NCI-H1417 (cell line): ENCODE data around the gene PHF5A.

Experiments
- DNase-seq, 3 experiments: peaks; one replicate each; lab custom pipeline; 2025; lab: John Stamatoyannopoulos, UW

The PHF5A gene

GRCh38 chr22:41417622-41418390 lies 50.7 kb downstream of the PHF5A start:
- DNase-seq = no peak

DNA sequence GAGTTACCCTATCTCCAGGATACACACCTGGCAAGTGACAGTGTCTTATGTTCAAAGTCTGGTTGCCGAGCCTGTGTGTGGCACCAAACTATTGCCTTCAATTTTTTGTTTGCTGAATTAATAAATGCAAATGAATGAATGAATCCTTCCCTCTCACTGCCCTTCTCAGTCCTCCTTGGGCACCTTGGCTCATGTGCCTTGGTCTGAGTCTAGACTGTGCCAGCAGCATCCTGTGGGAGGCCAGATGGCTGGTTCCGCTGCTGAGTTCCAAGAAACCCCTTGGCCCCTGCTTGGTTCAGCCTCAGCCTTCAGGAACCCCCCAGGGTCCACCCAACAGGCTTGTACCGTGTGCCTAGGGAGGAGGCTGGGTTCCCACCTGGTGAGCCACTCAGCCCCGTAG lies 52.9 kb downstream of the PHF5A start:
- DNase-seq = no peak

DNA sequence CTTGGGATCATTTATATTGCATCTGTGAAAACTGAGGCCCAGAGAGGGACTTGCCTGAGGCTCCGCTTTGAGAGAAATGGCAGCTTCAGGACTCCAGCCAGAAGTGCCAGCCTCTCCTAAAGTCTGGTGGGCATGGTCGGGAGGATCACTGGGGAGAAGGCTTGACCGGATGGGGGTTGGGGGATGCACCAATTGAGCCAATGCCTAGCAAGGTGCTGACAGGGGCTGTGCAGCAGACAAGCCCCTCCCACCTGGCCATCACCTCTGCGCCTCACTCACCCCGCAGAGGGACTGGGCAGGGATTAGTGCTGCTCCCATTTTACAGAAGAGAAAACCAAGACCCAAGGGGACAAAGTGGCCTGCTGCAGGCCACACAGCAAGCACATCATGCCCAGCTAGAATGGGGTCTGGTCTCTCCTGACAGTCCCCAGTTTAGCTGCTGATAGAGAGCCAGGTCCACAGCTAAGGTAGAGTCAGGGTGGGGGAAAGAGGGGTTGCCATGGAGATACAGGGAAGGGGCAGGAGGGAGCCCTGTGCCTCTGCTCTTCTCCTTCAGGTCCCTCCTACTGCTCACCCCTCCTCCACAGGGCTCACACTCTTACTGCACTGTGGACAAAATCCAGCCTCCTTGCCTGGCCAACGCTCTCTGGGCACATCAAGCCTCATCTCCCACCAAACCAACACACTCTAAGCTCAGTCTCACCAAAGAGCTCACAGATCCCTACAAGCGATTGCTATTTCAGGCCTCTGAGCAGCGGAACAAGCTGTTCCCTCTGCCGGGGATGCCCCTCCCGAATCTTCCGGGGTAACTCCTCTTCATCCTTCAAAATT lies 57.3 kb downstream of the PHF5A start:
- DNase-seq = peak in 1 of 3 experiments; percentile 1

GRCh38 chr22:41410311-41410751 lies 58.2 kb downstream of the PHF5A start:
- DNase-seq = no peak
